OCI-LY1 (cell line): ENCODE results near the gene AEN.

Experiments
- H2AFZ ChIP-seq: fragments of 200-600 bp; sonication (generic), shearing (Covaris generic); 2 replicates; pipeline ENCODE4 v1.6.0; 2014; ENCODE audit warnings: antibody characterized with exemption, mild to moderate bottlenecking, low read length
- H3F3A ChIP-seq: fragments of 200-600 bp; sonication (generic), shearing (Covaris generic); 2 replicates; pipeline ENCODE4 v1.6.0; 2014; ENCODE audit warnings: mild to moderate bottlenecking, antibody characterized with exemption, low read length, moderate library complexity; ENCODE audit not compliant: insufficient read depth
- H3K27ac ChIP-seq: fragments of 200-600 bp; sonication (generic); 2 replicates; pipeline ENCODE4 v1.5.1; 2014; ENCODE audit warnings: low read length, mixed run types, mild to moderate bottlenecking, low read depth; ENCODE audit not compliant: poor library complexity, severe bottlenecking
- H3K27me3 ChIP-seq: fragments of 200-600 bp; sonication (generic); 2 replicates; pipeline ENCODE4 v1.6.0; 2014; ENCODE audit warnings: antibody characterized with exemption, mild to moderate bottlenecking, low read length, moderate library complexity; ENCODE audit not compliant: insufficient read depth
- H3K36me3 ChIP-seq: fragments of 200-600 bp; sonication (generic); 2 replicates; pipeline ENCODE4 v1.6.1; 2014; ENCODE audit warnings: mild to moderate bottlenecking, antibody characterized with exemption, low read length, moderate library complexity, mixed read lengths; ENCODE audit not compliant: insufficient read depth
- H3K4me1 ChIP-seq: fragments of 200-600 bp; sonication (generic); 2 replicates; pipeline ENCODE4 v1.5.1; 2014; ENCODE audit warnings: mild to moderate bottlenecking, low read length, moderate library complexity; ENCODE audit not compliant: insufficient read depth, severe bottlenecking
- H3K4me2 ChIP-seq: fragments of 200-600 bp; sonication (generic), shearing (Covaris generic); 2 replicates; pipeline ENCODE4 v1.6.1; 2014; ENCODE audit warnings: low read length
- H3K4me3 ChIP-seq: fragments of 200-600 bp; sonication (generic); 2 replicates; pipeline ENCODE4 v1.5.1; 2014; ENCODE audit warnings: low read length, low read depth, mild to moderate bottlenecking, mixed read lengths; ENCODE audit not compliant: poor library complexity, severe bottlenecking
- H3K79me2 ChIP-seq: fragments of 200-600 bp; shearing (Covaris generic); 2 replicates; pipeline ENCODE4 v1.6.1; 2016; ENCODE audit warnings: mixed run types, low read length, mixed read lengths; ENCODE audit not compliant: insufficient read depth
- H3K9ac ChIP-seq: fragments of 200-600 bp; sonication (generic), shearing (Covaris generic); 2 replicates; pipeline ENCODE4 v1.6.1; 2014; ENCODE audit warnings: mild to moderate bottlenecking, low read length, mixed read lengths
- H3K9me2 ChIP-seq: fragments of 200-600 bp; sonication (generic), shearing (Covaris generic); 2 replicates; pipeline ENCODE4 v1.6.1; 2014; ENCODE audit warnings: low read depth, mild to moderate bottlenecking, low read length, mixed read lengths
- H3K9me3 ChIP-seq: fragments of 200-600 bp; shearing (Covaris generic); 2 replicates; pipeline ENCODE4 v1.6.1; 2014; ENCODE audit warnings: low read length, mixed read lengths
- H4K20me1 ChIP-seq: fragments of 200-600 bp; sonication (generic), shearing (Covaris generic); 2 replicates; pipeline ENCODE4 v1.6.0; 2016; ENCODE audit warnings: mild to moderate bottlenecking, low read length; ENCODE audit not compliant: insufficient read depth
- CTCF ChIP-seq: fragments of 200-600 bp; sonication (generic), shearing (Covaris generic); IDR thresholded peaks from 2 replicates; pipeline ENCODE4 v1.5.1; 2017; ENCODE audit warnings: mild to moderate bottlenecking, antibody characterized with exemption, low read length, moderate library complexity, mixed read lengths
- EZH2 ChIP-seq: fragments of 200-600 bp; sonication (generic), shearing (Covaris generic); IDR thresholded peaks from 2 replicates; pipeline ENCODE4 v1.8.0; 2017; ENCODE audit warnings: borderline replicate concordance, mixed run types, mild to moderate bottlenecking, antibody characterized with exemption, low read length, moderate library complexity, mixed read lengths

The AEN gene

GRCh38 chr15:88574655-88575054, 46.5 kb upstream of the AEN start:
- Histone ChIP-seq H2AFZ (no peak overlapping the region), H3K36me3 (no peaks in the 10 kb centered on the region), H3K9me3 (no peaks in the 10 kb centered on the region), H3K4me1 (no peaks in the 10 kb centered on the region), H3K27me3 (no peaks in the 10 kb centered on the region), H3K27ac (no peak overlapping the region), H3K9ac (no peak overlapping the region), H3K4me2 (no peak overlapping the region), H4K20me1 (no peaks in the 10 kb centered on the region), H3F3A (no peaks in the 10 kb centered on the region), H3K4me3 (no peak overlapping the region), H3K9me2 (no peaks in the 10 kb centered on the region), H3K79me2 (no peaks in the 10 kb centered on the region)
- TF ChIP-seq CTCF = no peak
- TF ChIP-seq EZH2 = no peak

GRCh38 chr15:88579322-88579721, 41.8 kb upstream of the AEN start:
- no peak overlapping the region for H3K4me2 ChIP-seq
- H3K79me2 ChIP-seq = no peaks in the 10 kb centered on the region
- H3K27ac ChIP-seq = no peak overlapping the region
- no peak overlapping the region for H2AFZ ChIP-seq
- H3K9me3 ChIP-seq = no peaks in the 10 kb centered on the region
- no peak overlapping the region for H3K9ac ChIP-seq
- H3K4me1 ChIP-seq = no peaks in the 10 kb centered on the region
- H3K4me3 ChIP-seq = no peak overlapping the region
- no peaks in the 10 kb centered on the region for H3K9me2 ChIP-seq
- H4K20me1 ChIP-seq = no peaks in the 10 kb centered on the region
- H3K27me3 ChIP-seq = 0 out of 2 replicates have a peak, but pooled peaks cover 3% of the 10 kb centered on the region
- no peak for TF ChIP-seq EZH2
- TF ChIP-seq CTCF = no peak
- no peaks in the 10 kb centered on the region for H3K36me3 ChIP-seq
- H3F3A ChIP-seq = no peaks in the 10 kb centered on the region

- no peak overlapping the region for H3K4me3 ChIP-seq
- TF ChIP-seq CTCF (no peak), EZH2 (no peak)
- H4K20me1 ChIP-seq = no peaks in the 10 kb centered on the region
- H3K9me3 ChIP-seq = no peaks in the 10 kb centered on the region
- 0 out of 2 replicates have a peak, but pooled peaks cover 3% of the 10 kb centered on the region for H3K27me3 ChIP-seq
- no peak overlapping the region for H2AFZ ChIP-seq
- H3K4me2 ChIP-seq = no peak overlapping the region
- H3K36me3 ChIP-seq = no peaks in the 10 kb centered on the region
- H3K9me2 ChIP-seq = no peaks in the 10 kb centered on the region
- H3K79me2 ChIP-seq = no peaks in the 10 kb centered on the region
- H3K4me1 ChIP-seq = no peaks in the 10 kb centered on the region
- no peaks in the 10 kb centered on the region for H3F3A ChIP-seq
- H3K9ac ChIP-seq = no peak overlapping the region
- no peak overlapping the region for H3K27ac ChIP-seq
These were observed 40.6 kb upstream of the AEN start for GRCh38 chr15:88580532-88580931.
